H1 (cell line): ENCODE data around the gene TMC3. TPM values are rescaled to one million over a fixed set of nuclear protein-coding genes. Genes with fewer than 3 reads are reported as not detected.

Experiments used
- CTCF ChIA-PET: fragments of 300-600 bp; sonication (Branson Sonifier 250); formaldehyde crosslinking; loops from one replicate; lab custom pipeline; 2021; ENCODE audit not compliant: partially characterized antibody; lab: Charles Lee
- POLR2A ChIA-PET: fragments of 300-600 bp; sonication (Branson Sonifier 250); formaldehyde crosslinking; loops from one replicate; lab custom pipeline; 2021; ENCODE audit warnings: inconsistent platforms; ENCODE audit not compliant: partially characterized antibody; lab: Charles Lee
- DNase-seq, 2 experiments: peaks; one replicate each; pipeline versions ENCODE4 v3.0.0 to v3.0.0-alpha.2; 2010 to 2022; ENCODE audit warnings: low spot score in 2 of 2, low read depth in 1 of 2, mixed read lengths in 1 of 2
- FAIRE-seq: peaks from 2 replicates; lab custom pipeline; 2011; peaks lifted over from hg19 to GRCh38; lab: Jason Lieb, UNC
- H2AFZ ChIP-seq: 2 replicates; pipeline ENCODE4 v1.8.1; 2012; ENCODE audit warnings: low read length, inconsistent platforms
- H2AK5ac ChIP-seq: 2 replicates; pipeline ENCODE4 v1.6.1; 2013; ENCODE audit warnings: low read depth, low read length
- H2BK120ac ChIP-seq: replicated peaks from 2 replicates; pipeline ENCODE3; 2013; ENCODE audit warnings: low read depth, low read length, inconsistent platforms
- H2BK12ac ChIP-seq: 2 replicates; pipeline ENCODE4 v1.6.1; 2013; ENCODE audit warnings: low read depth, low read length
- H2BK15ac ChIP-seq: 2 replicates; pipeline ENCODE4 v1.6.1; 2013; ENCODE audit warnings: low read length
- H2BK20ac ChIP-seq: 2 replicates; pipeline ENCODE4 v1.6.1; 2013; ENCODE audit warnings: low read length
- H2BK5ac ChIP-seq: 2 replicates; pipeline ENCODE4 v1.6.1; 2013; ENCODE audit warnings: low read depth, low read length
- H3K14ac ChIP-seq: 2 replicates; pipeline ENCODE4 v1.6.1; 2013; ENCODE audit warnings: inconsistent platforms; ENCODE audit not compliant: insufficient read length
- H3K18ac ChIP-seq: 2 replicates; pipeline ENCODE4 v1.6.1; 2013; ENCODE audit warnings: low read length; ENCODE audit errors: extremely low read depth
- H3K23ac ChIP-seq: 2 replicates; pipeline ENCODE4 v1.6.1; 2013; ENCODE audit warnings: inconsistent platforms; ENCODE audit not compliant: insufficient read length
- H3K23me2 ChIP-seq: 2 replicates; pipeline ENCODE4 v1.6.1; 2013; ENCODE audit warnings: low read depth, low read length
- H3K27ac ChIP-seq: 2 replicates; pipeline ENCODE4 v1.6.1; 2011; ENCODE audit warnings: low read depth, low read length, inconsistent platforms
- H3K27me3 ChIP-seq, 4 experiments: replicated peaks in 1 of 4; 1 replicate in 1 of 4; 2 replicates in 3 of 4; pipeline versions ENCODE4 v1.6.1 to v1.8.1; 2011 to 2013; ENCODE audit warnings: low read length in 3 of 4, mild to moderate bottlenecking in 3 of 4, inconsistent platforms in 2 of 4, mixed read lengths in 2 of 4, moderate library complexity in 1 of 4; ENCODE audit not compliant: control insufficient read depth in 3 of 4, insufficient read depth in 3 of 4; ENCODE audit errors: extremely low read depth in 1 of 4
- H3K36me3 ChIP-seq, 4 experiments: 2 replicates each; pipeline versions ENCODE4 v1.6.1 to v1.8.1; 2011 to 2013; ENCODE audit warnings: mild to moderate bottlenecking in 4 of 4, low read length in 3 of 4, moderate library complexity in 2 of 4, control low read depth in 1 of 4, inconsistent platforms in 1 of 4; ENCODE audit not compliant: insufficient read depth in 4 of 4, control insufficient read depth in 2 of 4
- H3K4ac ChIP-seq: replicated peaks from 2 replicates; pipeline ENCODE3; 2013; ENCODE audit warnings: low read length, low read depth, mixed read lengths, inconsistent platforms; ENCODE audit not compliant: insufficient read length
- H3K4me1 ChIP-seq, 4 experiments: replicated peaks in 1 of 4; 1 replicate in 1 of 4; 2 replicates in 3 of 4; pipeline versions ENCODE4 v1.6.1 to v1.8.1; 2011 to 2013; ENCODE audit warnings: low read length in 3 of 4, inconsistent platforms in 2 of 4, mixed read lengths in 1 of 4; ENCODE audit not compliant: insufficient read depth in 4 of 4, control insufficient read depth in 3 of 4
- H3K4me2 ChIP-seq, 2 experiments: 2 replicates each; pipeline versions ENCODE4 v1.6.1 to v1.8.1; 2011 to 2013; ENCODE audit warnings: low read depth in 2 of 2, low read length in 2 of 2, control low read depth in 1 of 2, inconsistent platforms in 1 of 2, mild to moderate bottlenecking in 1 of 2; ENCODE audit not compliant: insufficient read depth in 1 of 2
- H3K4me3 ChIP-seq, 4 experiments: fragments of 200-600, 300-600 bp in 1 of 4; sonication (generic), shearing (Covaris generic), sonication (Bioruptor Twin) in 1 of 4; 2 replicates each; pipeline versions ENCODE4 v1.5.1 to v1.8.1; 2011 to 2016; ENCODE audit warnings: low read length in 4 of 4, low read depth in 3 of 4, control low read depth in 2 of 4, inconsistent platforms in 2 of 4, mild to moderate bottlenecking in 2 of 4, mixed read lengths in 1 of 4, moderate library complexity in 1 of 4; ENCODE audit not compliant: insufficient read depth in 2 of 4; ENCODE audit errors: extremely low read depth in 1 of 4
- H3K56ac ChIP-seq: replicated peaks from 2 replicates; pipeline ENCODE3; 2013; ENCODE audit warnings: low read depth, mild to moderate bottlenecking, mixed read lengths, low read length, inconsistent platforms; ENCODE audit not compliant: insufficient read length
- H3K79me1 ChIP-seq: 2 replicates; pipeline ENCODE4 v1.6.1; 2013; ENCODE audit warnings: low read depth, low read length, control low read depth
- H3K79me2 ChIP-seq, 2 experiments: 2 replicates each; pipeline versions ENCODE4 v1.6.1 to v1.8.1; 2012 to 2013; ENCODE audit warnings: low read length in 2 of 2, mild to moderate bottlenecking in 2 of 2, inconsistent platforms in 1 of 2; ENCODE audit not compliant: insufficient read depth in 2 of 2, control insufficient read depth in 1 of 2
- H3K9ac ChIP-seq, 4 experiments: replicated peaks in 1 of 4; 1 replicate in 1 of 4; 2 replicates in 3 of 4; pipeline versions ENCODE4 v1.6.1 to v1.8.1; 2011 to 2013; ENCODE audit warnings: low read depth in 3 of 4, low read length in 3 of 4, control low read depth in 2 of 4, mild to moderate bottlenecking in 2 of 4, moderate library complexity in 2 of 4, inconsistent platforms in 1 of 4; ENCODE audit errors: extremely low read depth in 1 of 4
- H3K9me3 ChIP-seq, 2 experiments: 2 replicates each; pipeline versions ENCODE4 v1.6.1 to v1.8.1; 2012 to 2013; ENCODE audit warnings: mild to moderate bottlenecking in 2 of 2, moderate library complexity in 2 of 2, control low read depth in 1 of 2, inconsistent platforms in 1 of 2, low read depth in 1 of 2, low read length in 1 of 2, mixed read lengths in 1 of 2; ENCODE audit not compliant: insufficient read depth in 2 of 2
- H4K20me1 ChIP-seq, 2 experiments: replicated peaks in 1 of 2; 2 replicates each; pipeline versions ENCODE3 to v1.8.1; 2011 to 2013; ENCODE audit warnings: inconsistent platforms in 2 of 2, low read length in 2 of 2, mild to moderate bottlenecking in 1 of 2; ENCODE audit not compliant: insufficient read depth in 2 of 2, control insufficient read depth in 1 of 2
- H4K5ac ChIP-seq: 2 replicates; pipeline ENCODE4 v1.6.1; 2013; ENCODE audit warnings: low read length, low read depth, mixed read lengths, inconsistent platforms; ENCODE audit not compliant: insufficient read length
- H4K8ac ChIP-seq: 2 replicates; pipeline ENCODE4 v1.8.0; 2013; ENCODE audit warnings: mild to moderate bottlenecking, moderate library complexity, low read length, inconsistent platforms; ENCODE audit not compliant: insufficient read depth; ENCODE audit errors: extremely low read depth
- H4K91ac ChIP-seq: replicated peaks from 2 replicates; pipeline ENCODE3; 2013; ENCODE audit warnings: low read length, mixed read lengths, inconsistent platforms; ENCODE audit not compliant: insufficient read length
- CEBPB ChIP-seq: IDR thresholded peaks from 2 replicates; pipeline ENCODE4 v1.6.1; 2012; ENCODE audit warnings: low read depth, low read length
- EP300 ChIP-seq, 2 experiments: IDR thresholded peaks; 1 replicate in 1 of 2; 2 replicates in 1 of 2; pipeline ENCODE4 v1.6.1; 2011 to 2012; ENCODE audit warnings: low read depth in 2 of 2, low read length in 2 of 2, mild to moderate bottlenecking in 2 of 2, borderline replicate concordance in 1 of 2, inconsistent platforms in 1 of 2, moderate library complexity in 1 of 2
- POU5F1 ChIP-seq: IDR thresholded peaks from 2 replicates; pipeline ENCODE4 v1.6.1; 2011; ENCODE audit warnings: low read depth, mild to moderate bottlenecking, low read length, moderate library complexity
- SP4 ChIP-seq: IDR thresholded peaks from 2 replicates; pipeline ENCODE4 v1.6.1; 2012; ENCODE audit warnings: low read length, inconsistent platforms
- WGBS, 2 experiments: shearing (Covaris generic) in 1 of 2; methylation state at CpG; one replicate each; pipeline versions ENCODE4 v1.1.6 to v1.1.7; 2013 to 2015; ENCODE audit warnings: low lambda C conversion rate in 2 of 2, mixed read lengths in 2 of 2, inconsistent platforms in 1 of 2, low coverage in 1 of 2, missing lambda C conversion rate in 1 of 2; ENCODE audit not compliant: insufficient replicate concordance in 2 of 2, insufficient coverage in 1 of 2, insufficient read length in 1 of 2; ENCODE audit errors: extremely low coverage in 1 of 2, missing lambda C conversion rate in 1 of 2; 5-methylcytosine and 5-hydroxymethylcytosine counted together
- polyA plus RNA-seq, 7 experiments: library from polyadenylated mRNA; depleted of rRNA in 3 of 7; stranded (reverse) in 5 of 7; unstranded in 2 of 7; fragments of >200 nt in 5 of 7; fragments of 200-250 nt in 2 of 7; gene quantifications; 1 replicate in 5 of 7; 2 replicates in 1 of 7; 4 replicates in 1 of 7; pipeline versions ENCODE4 v1.2.1 to v1.2.3, GENCODE V29; 2011 to 2013; ENCODE audit warnings: missing spikeins in 2 of 7, mixed read lengths in 2 of 7
- total RNA-seq: library from RNA; stranded (reverse); fragmentation: NEBNext Ultra II Directional; extraction: Animal tissue kit (Norgen Biotek cat#: 25700); gene quantifications from 2 replicates; pipeline ENCODE4 v1.2.1, GENCODE V29; 2021

Gene TMC3
- total and polyA plus RNA-seq, 2 of the 8 experiments (the other 6 are each of a cell fraction or from before 2014, with no cell fraction given): not detected

- no peak overlapping the region for H2BK20ac ChIP-seq
- H3K27me3 ChIP-seq: no peaks in the 10 kb centered on the region
- no peak overlapping the region for H3K4me2 ChIP-seq
- H4K5ac ChIP-seq: no peak overlapping the region
- no peak overlapping the region for H2AK5ac ChIP-seq
- no peak overlapping the region for H2BK12ac ChIP-seq
- no peak overlapping the region for H3K18ac ChIP-seq
- no peak overlapping the region for H2BK5ac ChIP-seq
- H3K4me1 ChIP-seq: no peaks in the 10 kb centered on the region
- H3K23me2 ChIP-seq: no peaks in the 10 kb centered on the region
- ChIA-PET POLR2A (interaction anchor here (1.0 to 1.7 kb wide), 3 partner anchors 8 to 12 kb away, joined by 3 to 6 read pairs (median 5); partner anchors contain the start of gene STARD5), CTCF (interaction anchor here (1.2 to 1.7 kb wide), 2 partner anchors 11 to 37 kb away, joined by 3 to 5 read pairs; no protein-coding TSS in a partner anchor)
- no peak overlapping the region for H2AFZ ChIP-seq
- H2BK120ac ChIP-seq: no peak overlapping the region
- no peak overlapping the region for H3K14ac ChIP-seq
- FAIRE-seq (no peak), DNase-seq (no peak)
- no peak overlapping the region for H3K4me3 ChIP-seq
- H2BK15ac ChIP-seq: no peak overlapping the region
- H3K27ac ChIP-seq: no peak overlapping the region
- TF ChIP-seq EP300 (IDR thresholded peaks at IDR 0.05; ENCODE audit: borderline replicate concordance in 1 of 2, low read depth in 2 of 2, low read length in 2 of 2): no peak
- no peak for TF ChIP-seq SP4
- no peak for TF ChIP-seq CEBPB
- no peak for TF ChIP-seq POU5F1
- H3K9ac ChIP-seq: no peak overlapping the region
- WGBS, 2 experiments: 85% methylated on average over 10 of the region's 10 CpGs; no CpG with 5 or more reads in 1 of the 2 experiments
- no peak overlapping the region for H4K91ac ChIP-seq
- H3K79me2 ChIP-seq: no peaks in the 10 kb centered on the region
- no peak overlapping the region for H3K56ac ChIP-seq
- no peak overlapping the region for H3K4ac ChIP-seq
- no peaks in the 10 kb centered on the region for H3K9me3 ChIP-seq
- no peaks in the 10 kb centered on the region for H3K79me1 ChIP-seq
- H3K36me3 ChIP-seq: peaks cover 0 to 10% (median 7%) of the 10 kb centered on the region in 4 experiments; a peak in 5 of 8 replicates
- H4K8ac ChIP-seq: no peak overlapping the region
- H4K20me1 ChIP-seq: no peaks in the 10 kb centered on the region
- H3K23ac ChIP-seq: no peak overlapping the region
These were observed 62.1 kb downstream of the TMC3 start for GRCh38 chr15:81311752-81312464.
